ENCODE data around the gene ZNF385A. TPM values are rescaled to one million over a fixed set of nuclear protein-coding genes. Genes with fewer than 3 reads are reported as not detected.
A peak's percentile ranks its signal among the peaks of the same experiment; 100 is the strongest.

ZNF385A gene
- total and polyA plus RNA-seq, 2 of the 13 experiments (the other 11 are each of a cell fraction or from before 2014, with no cell fraction given) = 0.44 to 0.67 TPM

GRCh38 chr12:54381136-54381535 lies 3.4 kb downstream of the ZNF385A start:
- no peak overlapping the region for H3K4me2 ChIP-seq (ENCODE audit: low read depth, low read length)
- H3K9me3 ChIP-seq (ENCODE audit: low read length) = no peaks in the 10 kb centered on the region
- CTCF ChIA-PET (ENCODE audit: low intra/inter-chr PET ratio, low total read pairs) = no interaction called here
- H3K36me3 ChIP-seq (replicated peaks in 1 of 2; ENCODE audit: control insufficient read depth in 1 of 2, insufficient read depth in 2 of 2, low read length in 2 of 2) = no peaks in the 10 kb centered on the region
- POLR2A ChIA-PET = no interaction called here
- H3K27ac ChIP-seq (ENCODE audit: extremely low read length, insufficient read depth, low read length) = no peak overlapping the region
- no peak overlapping the region for H3K4me3 ChIP-seq (replicated peaks in 1 of 3; ENCODE audit: insufficient read depth in 1 of 3, low read depth in 2 of 3, low read length in 3 of 3)
- H4K20me1 ChIP-seq (ENCODE audit: insufficient read depth, low read length) = no peaks in the 10 kb centered on the region
- in situ Hi-C loops (cut with HindIII; ENCODE audit: extremely low pct_ligation_motif_present, low pct_unique_long_range_greater_than_20kb) = no loop called here
- H3K4me1 ChIP-seq (ENCODE audit: insufficient read depth, low read length) = peaks cover 38% of the 10 kb centered on the region
- TF ChIP-seq ZNF629 (CRISPR knock-in tag; conservative IDR thresholded peaks at IDR 0.05) (0 out of 2 replicates have a peak, but pooled peaks have one; percentile 19), GATAD1 (CRISPR knock-in tag; IDR thresholded peaks at IDR 0.05) (no peak), ATF7 (IDR thresholded peaks at IDR 0.05) (no peak), ATF7 (CRISPR knock-in tag; IDR thresholded peaks at IDR 0.05) (no peak), TBX3 (IDR thresholded peaks at IDR 0.05; ENCODE audit: borderline replicate concordance) (no peak), NR2F1 (CRISPR knock-in tag; IDR thresholded peaks at IDR 0.05) (no peak)
- no peak overlapping the region for H3K9ac ChIP-seq (ENCODE audit: insufficient read depth, low read depth, low read length)
- BruUV-seq (replicated peaks) = no TSS peak
- DNase-seq (ENCODE audit: low spot score) (no peak), FAIRE-seq (no peak), ATAC-seq (no peak)
- intact Hi-C loops (cut with micrococcal nuclease; ENCODE audit: unreplicated experiment) = no loop called here
- WGBS (ENCODE audit: low lambda C conversion rate) = 65% methylated on average over 4 of the region's 4 CpGs
- no peaks in the 10 kb centered on the region for H3K79me2 ChIP-seq (ENCODE audit: insufficient read depth, low read length)
- H3K27me3 ChIP-seq (ENCODE audit: control insufficient read depth in 1 of 2, insufficient read depth in 2 of 2, low read length in 2 of 2) = peaks cover 2 to 20% of the 10 kb centered on the region in 2 experiments; a peak in 3 of 5 replicates
- H2AFZ ChIP-seq (ENCODE audit: low read length) = no peak overlapping the region

GRCh38 chr12:54379398-54380201 lies 4.9 kb downstream of the ZNF385A start:
- Histone ChIP-seq H3K4me1 (ENCODE audit: insufficient read depth, low read length) (peaks cover 23% of the 10 kb centered on the region), H3K4me3 (replicated peaks in 1 of 3; ENCODE audit: insufficient read depth in 1 of 3, low read depth in 2 of 3, low read length in 3 of 3) (peak overlapping the region; percentile 38 to 71 (median 55)), H3K36me3 (replicated peaks in 1 of 2; ENCODE audit: control insufficient read depth in 1 of 2, insufficient read depth in 2 of 2, low read length in 2 of 2) (no peaks in the 10 kb centered on the region), H3K4me2 (ENCODE audit: low read depth, low read length) (peak overlapping the region; percentile 100), H3K9me3 (ENCODE audit: low read length) (no peaks in the 10 kb centered on the region), H3K9ac (ENCODE audit: insufficient read depth, low read depth, low read length) (peak overlapping the region; percentile 17; the same call in 1 of the 2 replicates), H2AFZ (ENCODE audit: low read length) (no peak overlapping the region), H3K27ac (ENCODE audit: extremely low read length, insufficient read depth, low read length) (no peak overlapping the region), H4K20me1 (ENCODE audit: insufficient read depth, low read length) (no peaks in the 10 kb centered on the region), H3K79me2 (ENCODE audit: insufficient read depth, low read length) (no peaks in the 10 kb centered on the region), H3K27me3 (ENCODE audit: control insufficient read depth in 1 of 2, insufficient read depth in 2 of 2, low read length in 2 of 2) (peaks cover 0 to 21% of the 10 kb centered on the region in 2 experiments; a peak in 2 of 5 replicates)
- peak; percentile 28 for FAIRE-seq
- CTCF ChIA-PET (ENCODE audit: low intra/inter-chr PET ratio, low total read pairs) = interaction anchor here (0.8 to 2.4 kb wide), 8 partner anchors 9 to 165 kb away, joined by 3 to 27 read pairs (median 6); no protein-coding TSS in a partner anchor
- intact Hi-C loops (cut with micrococcal nuclease; ENCODE audit: unreplicated experiment) (no loop called here), in situ Hi-C loops (cut with HindIII; ENCODE audit: extremely low pct_ligation_motif_present, low pct_unique_long_range_greater_than_20kb) (loop anchor here (10.0 kb wide), 1 partner anchor 385 kb away; no protein-coding TSS in a partner anchor)
- WGBS (ENCODE audit: low lambda C conversion rate) = 28% methylated on average over 10 of the region's 19 CpGs
- no TSS peak for BruUV-seq (replicated peaks)
- peak; percentile 79 for DNase-seq (ENCODE audit: low spot score)
- peak; percentile 92 for ATAC-seq
- POLR2A ChIA-PET = interaction anchor here (0.7 to 1.4 kb wide), 3 partner anchors 9 to 100 kb away, joined by 4 to 7 read pairs (median 5); partner anchors contain the start of genes CBX5 and HNRNPA1
- no peak for TF ChIP-seq AFF4 (CRISPR knock-in tag; IDR thresholded peaks at IDR 0.05)
- no peak for TF ChIP-seq HNRNPUL1 (IDR thresholded peaks at IDR 0.05; ENCODE audit: low read depth, low read length)
- TF ChIP-seq IRF2 (CRISPR knock-in tag; IDR thresholded peaks at IDR 0.05) = peak; percentile 59; the same call in 1 of the 2 replicates
- TF ChIP-seq MAFK (conservative IDR thresholded peaks at IDR 0.05 in 1 of 2, IDR thresholded peaks at IDR 0.05 in 1 of 2; ENCODE audit: low read length in 2 of 2) = no peak
- peak; percentile 36 for TF ChIP-seq IKZF4 (CRISPR knock-in tag; IDR thresholded peaks at IDR 0.05; ENCODE audit: borderline replicate concordance, low read depth, not compliant biosample characterization)
- TF ChIP-seq ZNF691 (CRISPR knock-in tag; IDR thresholded peaks at IDR 0.05; ENCODE audit: borderline replicate concordance, low read depth) = peak; percentile 63; the same call in 1 of the 2 replicates

All from HepG2 (cell line).